Fibroblast of mammary gland (primary cell): ENCODE data around the gene PITHD1.
"Not testable (repeated sequence)": the region's sequence is repeated elsewhere in the genome, so short reads cannot be mapped to it uniquely, and the experiment has no call there.

Experiments
- DNase-seq: peaks from one replicate; pipeline ENCODE4 v3.0.0-alpha.2; 2010; ENCODE audit warnings: low read depth
- H3K4me3 ChIP-seq: 2 replicates; pipeline ENCODE4 v1.5.1; 2011; ENCODE audit warnings: low read depth, mild to moderate bottlenecking, low read length, moderate library complexity; ENCODE audit not compliant: control insufficient read depth
- CTCF ChIP-seq: conservative IDR thresholded peaks from 2 replicates; pipeline ENCODE4 v1.5.1; 2011; ENCODE audit warnings: low read depth, low read length, inconsistent platforms; ENCODE audit not compliant: control insufficient read depth, insufficient read depth

The PITHD1 gene

GRCh38 chr1:23799255-23799569, 21.0 kb downstream of the PITHD1 start:
- TF ChIP-seq CTCF: no peak
- H3K4me3 ChIP-seq: peak overlapping the region; percentile 78
- no peak for DNase-seq

GRCh38 chr1:23799570-23800399, 21.6 kb downstream of the PITHD1 start:
- DNase-seq: peak; percentile 59
- TF ChIP-seq CTCF: no peak
- peak overlapping the region; percentile 78 for H3K4me3 ChIP-seq

GRCh38 chr1:23800400-23801337, 22.5 kb downstream of the PITHD1 start, which contains the start of gene GALE:
Gene GALE (minus strand): TSS chr1:23800754. CDS start chr1:23799007, 1,747 bp downstream.
- H3K4me3 ChIP-seq: peak within 1 kb of the TSS; percentile 78
- DNase-seq: peak; percentile 90
- no peak for TF ChIP-seq CTCF

GRCh38 chr1:23801338-23801748, 23.1 kb downstream of the PITHD1 start:
- H3K4me3 ChIP-seq: peak overlapping the region; percentile 78
- TF ChIP-seq CTCF: no peak
- DNase-seq: no peak

- TF ChIP-seq CTCF: no peak
- DNase-seq: no peak
- no peak overlapping the region for H3K4me3 ChIP-seq
These were observed 23.7 kb downstream of the PITHD1 start for GRCh38 chr1:23801876-23802275.

GRCh38 chr1:23802809-23803342, 24.7 kb downstream of the PITHD1 start:
- not testable (repeated sequence) for DNase-seq, H3K4me3 ChIP-seq

GRCh38 chr1:23803674-23804073, 25.5 kb downstream of the PITHD1 start:
- DNase-seq: no peak
- H3K4me3 ChIP-seq: no peak overlapping the region
- no peak for TF ChIP-seq CTCF
